H9 (cell line): ENCODE results near the gene OR2L3. TPM values are rescaled to one million over a fixed set of nuclear protein-coding genes. Genes with fewer than 3 reads are reported as not detected.

Source experiments
- DNase-seq: peaks from one replicate; pipeline ENCODE4 v3.0.0-alpha.2; 2017
- H2AFZ ChIP-seq: one replicate; pipeline ENCODE4 v1.6.1; 2013; ENCODE audit warnings: mild to moderate bottlenecking, low read length, control low read depth, moderate library complexity
- H2AK5ac ChIP-seq: 2 replicates; pipeline ENCODE4 v1.6.1; 2013; ENCODE audit warnings: low read length, control low read depth, mixed read lengths; ENCODE audit not compliant: insufficient read length
- H2BK120ac ChIP-seq: one replicate; pipeline ENCODE4 v1.6.1; 2013; ENCODE audit warnings: low read depth, mild to moderate bottlenecking, low read length, control low read depth, inconsistent platforms; ENCODE audit not compliant: poor library complexity, severe bottlenecking
- H2BK12ac ChIP-seq: 2 replicates; pipeline ENCODE4 v1.6.1; 2013; ENCODE audit warnings: low read length, control low read depth, mixed read lengths, low read depth; ENCODE audit not compliant: insufficient read length
- H2BK15ac ChIP-seq: 2 replicates; pipeline ENCODE4 v1.6.1; 2013; ENCODE audit warnings: low read depth, low read length, control low read depth
- H2BK20ac ChIP-seq: one replicate; pipeline ENCODE4 v1.6.1; 2013; ENCODE audit warnings: low read depth, mild to moderate bottlenecking, low read length, control low read depth, inconsistent platforms; ENCODE audit not compliant: poor library complexity, severe bottlenecking
- H2BK5ac ChIP-seq: 2 replicates; pipeline ENCODE4 v1.6.1; 2013; ENCODE audit warnings: low read length, control low read depth, mixed read lengths; ENCODE audit not compliant: insufficient read length
- H3K14ac ChIP-seq: 2 replicates; pipeline ENCODE4 v1.6.1; 2013; ENCODE audit warnings: low read length, control low read depth; ENCODE audit not compliant: insufficient read depth
- H3K18ac ChIP-seq: 2 replicates; pipeline ENCODE4 v1.6.1; 2013; ENCODE audit warnings: low read depth, mild to moderate bottlenecking, mixed read lengths, low read length, control low read depth; ENCODE audit not compliant: insufficient read length
- H3K23ac ChIP-seq: 2 replicates; pipeline ENCODE4 v1.6.1; 2013; ENCODE audit warnings: low read length, control low read depth, mixed read lengths, low read depth; ENCODE audit not compliant: insufficient read length
- H3K23me2 ChIP-seq: 2 replicates; pipeline ENCODE4 v1.6.1; 2013; ENCODE audit warnings: low read depth, mild to moderate bottlenecking, mixed read lengths, low read length, control low read depth; ENCODE audit not compliant: insufficient read length, poor library complexity, severe bottlenecking
- H3K27ac ChIP-seq: 2 replicates; pipeline ENCODE4 v1.5.1; 2013; ENCODE audit warnings: low read length, control low read depth, mixed read lengths, low read depth; ENCODE audit not compliant: insufficient read length
- H3K27me3 ChIP-seq: 2 replicates; pipeline ENCODE4 v1.6.1; 2013; ENCODE audit warnings: low read length, control low read depth, inconsistent platforms; ENCODE audit not compliant: insufficient read depth
- H3K4ac ChIP-seq: 2 replicates; pipeline ENCODE4 v1.6.1; 2013; ENCODE audit warnings: low read depth, mild to moderate bottlenecking, control low read depth, inconsistent platforms, low read length, moderate library complexity
- H3K4me1 ChIP-seq: 2 replicates; pipeline ENCODE4 v1.6.1; 2013; ENCODE audit warnings: low read length, control low read depth, inconsistent platforms; ENCODE audit not compliant: insufficient read depth
- H3K4me2 ChIP-seq: 2 replicates; pipeline ENCODE4 v1.6.1; 2013; ENCODE audit warnings: low read length, control low read depth, mixed read lengths; ENCODE audit not compliant: insufficient read length, insufficient read depth
- H3K56ac ChIP-seq: 2 replicates; pipeline ENCODE4 v1.6.1; 2013; ENCODE audit warnings: low read depth, mild to moderate bottlenecking, mixed read lengths, low read length, control low read depth; ENCODE audit not compliant: insufficient read length
- H3K79me1 ChIP-seq: 2 replicates; pipeline ENCODE4 v1.6.1; 2013; ENCODE audit warnings: low read depth, mild to moderate bottlenecking, moderate library complexity, low read length, control low read depth, inconsistent platforms; ENCODE audit not compliant: insufficient read depth, poor library complexity, severe bottlenecking
- H3K79me2 ChIP-seq: 2 replicates; pipeline ENCODE4 v1.6.1; 2013; ENCODE audit warnings: low read length, control low read depth, inconsistent platforms; ENCODE audit not compliant: insufficient read depth
- H3K9ac ChIP-seq: 2 replicates; pipeline ENCODE4 v1.6.1; 2013; ENCODE audit warnings: low read length, control low read depth, mixed read lengths; ENCODE audit not compliant: insufficient read length; ENCODE audit errors: extremely low read depth
- H3K9me3 ChIP-seq: one replicate; pipeline ENCODE4 v1.6.1; 2013; ENCODE audit warnings: low read depth, low read length, inconsistent platforms; ENCODE audit not compliant: control insufficient read depth
- H3T11ph ChIP-seq: one replicate; pipeline ENCODE4 v1.6.1; 2013; ENCODE audit warnings: mild to moderate bottlenecking, low read length, control low read depth, inconsistent platforms
- H4K20me1 ChIP-seq: one replicate; pipeline ENCODE4 v1.6.1; 2013; ENCODE audit not compliant: control insufficient read depth, insufficient read length, insufficient read depth
- H4K5ac ChIP-seq: 2 replicates; pipeline ENCODE4 v1.6.1; 2013; ENCODE audit warnings: low read depth, mild to moderate bottlenecking, mixed read lengths, low read length, control low read depth; ENCODE audit not compliant: insufficient read length
- H4K8ac ChIP-seq: replicated peaks from 2 replicates; pipeline ENCODE4 v1.6.1; 2013; ENCODE audit warnings: low read length, control low read depth, mixed read lengths, low read depth; ENCODE audit not compliant: insufficient read length
- H4K91ac ChIP-seq: 2 replicates; pipeline ENCODE4 v1.6.1; 2013; ENCODE audit warnings: low read depth, mild to moderate bottlenecking, moderate library complexity, mixed read lengths, low read length, control low read depth; ENCODE audit not compliant: insufficient read length
- H3K27ac Mint-ChIP-seq, 3 experiments: 2 replicates in 2 of 3; 3 replicates in 1 of 3; pipeline ENCODE4 v1.8.0; 2020 to 2021; ENCODE audit warnings: mixed read lengths in 3 of 3, mild to moderate bottlenecking in 1 of 3, moderate library complexity in 1 of 3
- H3K27me3 Mint-ChIP-seq: 2 replicates; pipeline ENCODE4 v1.8.0; 2021; ENCODE audit warnings: low read depth, mild to moderate bottlenecking, moderate library complexity, mixed read lengths
- H3K36me3 Mint-ChIP-seq, 3 experiments: 2 replicates in 2 of 3; 3 replicates in 1 of 3; pipeline ENCODE4 v1.8.0; 2020 to 2021; ENCODE audit warnings: low read depth in 3 of 3, mixed read lengths in 3 of 3; ENCODE audit not compliant: insufficient read depth in 1 of 3
- H3K4me1 Mint-ChIP-seq, 2 experiments: 2 replicates each; pipeline ENCODE4 v1.8.0; 2020; ENCODE audit warnings: mixed read lengths in 2 of 2
- H3K4me3 Mint-ChIP-seq, 2 experiments: 2 replicates in 1 of 2; 3 replicates in 1 of 2; pipeline ENCODE4 v1.8.0; 2020 to 2021; ENCODE audit warnings: mild to moderate bottlenecking in 2 of 2, mixed read lengths in 2 of 2, moderate library complexity in 1 of 2
- H3K9me3 Mint-ChIP-seq, 2 experiments: 2 replicates in 1 of 2; 3 replicates in 1 of 2; pipeline ENCODE4 v1.8.0; 2020; ENCODE audit warnings: mild to moderate bottlenecking in 2 of 2, mixed read lengths in 2 of 2, moderate library complexity in 1 of 2
- CTCF ChIP-seq: fragments of 200-600 bp; sonication (generic); conservative IDR thresholded peaks from 3 replicates; pipeline ENCODE4 v1.8.0; 2021; ENCODE audit warnings: antibody characterized with exemption, mild to moderate bottlenecking
- WGBS: extraction: QIAGEN DNeasy Blood & Tissue Kit; methylation state at CpG from one replicate; pipeline ENCODE4 v1.1.7; 2013; ENCODE audit warnings: missing lambda C conversion rate, low lambda C conversion rate, mixed read lengths; ENCODE audit not compliant: insufficient read length; ENCODE audit errors: extremely low coverage; 5-methylcytosine and 5-hydroxymethylcytosine counted together
- total RNA-seq: library from RNA; stranded (reverse); gene quantifications from 2 replicates; pipeline ENCODE4 v1.2.1, GENCODE V29; 2021

Gene OR2L3
- total RNA-seq, 1 experiment from 2014 or later: not detected

DNA sequence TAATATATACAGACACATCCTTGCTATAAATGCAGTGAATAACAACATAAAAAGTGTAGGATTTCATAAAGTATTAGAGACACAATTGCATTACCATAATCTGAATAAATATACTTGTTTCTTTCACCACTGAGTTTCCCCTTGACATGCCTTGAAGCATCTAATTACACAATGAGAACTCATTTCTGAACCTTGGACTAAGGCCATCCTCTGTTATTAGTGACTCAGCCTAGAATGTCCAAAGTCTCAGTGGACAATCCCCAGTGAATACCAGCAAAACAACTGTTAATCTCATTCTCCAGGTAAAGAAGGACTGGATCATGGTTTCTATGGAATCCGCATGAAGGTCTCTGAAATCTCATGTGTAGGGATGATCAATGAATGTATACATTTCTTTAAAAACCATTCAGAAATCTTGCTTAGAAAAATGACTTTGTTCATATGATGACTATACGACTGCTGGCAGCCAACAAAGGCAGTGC lies 33.4 kb upstream of the OR2L3 start, which contains the start of gene OR2L5:
TSS of gene OR2L5 (plus strand) at position 432 of the 482 bp plus-strand sequence. CDS start 8,288 bp downstream, outside the sequence.
- Histone ChIP-seq H4K91ac (no peak within 1 kb of the TSS), H3T11ph (no peak within 1 kb of the TSS), H4K8ac (no peak within 1 kb of the TSS), H3K14ac (no peak within 1 kb of the TSS), H3K23ac (no peak within 1 kb of the TSS), H4K5ac (no peak within 1 kb of the TSS), H3K9me3 (peaks cover 45% of the 10 kb centered on the region), H3K79me2 (no peaks in the 10 kb centered on the region), H2BK120ac (no peak within 1 kb of the TSS), H3K9ac (no peak within 1 kb of the TSS), H2BK15ac (no peak within 1 kb of the TSS), H2BK5ac (no peak within 1 kb of the TSS), H2AK5ac (no peak within 1 kb of the TSS), H3K4me1 (no peaks in the 10 kb centered on the region), H2BK20ac (no peak within 1 kb of the TSS), H3K18ac (no peak within 1 kb of the TSS), H4K20me1 (no peaks in the 10 kb centered on the region), H3K23me2 (no peaks in the 10 kb centered on the region), H3K4ac (no peak within 1 kb of the TSS), H3K56ac (no peak within 1 kb of the TSS), H2BK12ac (no peak within 1 kb of the TSS), H3K4me2 (no peak within 1 kb of the TSS), H3K79me1 (no peaks in the 10 kb centered on the region), H2AFZ (no peak within 1 kb of the TSS), H3K27me3 (no peaks in the 10 kb centered on the region), H3K27ac (no peak within 1 kb of the TSS)
- H3K9me3 Mint-ChIP-seq: peaks cover 80 to 83% of the 10 kb centered on the region in 2 experiments
- H3K27me3 Mint-ChIP-seq: no peaks in the 10 kb centered on the region; the same call in 1 of the 2 replicates
- no peak within 1 kb of the TSS for H3K27ac Mint-ChIP-seq
- WGBS: no CpG with 5 or more reads among the region's 2 CpGs
- TF ChIP-seq CTCF: no peak
- H3K36me3 Mint-ChIP-seq: peaks cover 0 to 22% (median 5%) of the 10 kb centered on the region in 3 experiments; a peak in 6 of 7 replicates
- no peaks in the 10 kb centered on the region for H3K4me1 Mint-ChIP-seq
- no peak within 1 kb of the TSS for H3K4me3 Mint-ChIP-seq
- no peak for DNase-seq
